Astrocyte (in vitro differentiated cells and primary cell): ENCODE measurements around the gene CASK.

ENCODE experiments used
- CTCF ChIP-seq: IDR thresholded peaks from 2 replicates; pipeline ENCODE4 v1.5.1; 2011; ENCODE audit warnings: low read depth, mild to moderate bottlenecking, inconsistent platforms, low read length, moderate library complexity; ENCODE audit not compliant: insufficient read depth
- EZH2 ChIP-seq: IDR thresholded peaks from 2 replicates; pipeline ENCODE4 v1.6.1; 2012; ENCODE audit warnings: mild to moderate bottlenecking, low read length, inconsistent platforms; ENCODE audit not compliant: insufficient read depth

- no peak for TF ChIP-seq CTCF
- no peak for TF ChIP-seq EZH2
Observed at GRCh38 chrX:41885724-41886123, 37.6 kb downstream of the CASK start.
